Stimulated activated naive CD8-positive, alpha-beta T cell treated with anti-CD3 and anti-CD28 coated beads, Interleukin-15, Interleukin-2, amounts not matched to agents 100 U/mL and 50 U/mL, for 24 hours (primary cell): Measurements from ENCODE around the gene CAMKK2.
"Not testable (repeated sequence)": the region's sequence is repeated elsewhere in the genome, so short reads cannot be mapped to it uniquely, and the experiment has no call there.

Experiments used
- ATAC-seq: fragments of 150-1000 bp; cut with Tn5 transposase; one replicate; pipeline ENCODE4 v1.10.0; 2021
- DNase-seq: peaks from one replicate; pipeline ENCODE4 v3.0.0; 2021

The CAMKK2 gene

DNA sequence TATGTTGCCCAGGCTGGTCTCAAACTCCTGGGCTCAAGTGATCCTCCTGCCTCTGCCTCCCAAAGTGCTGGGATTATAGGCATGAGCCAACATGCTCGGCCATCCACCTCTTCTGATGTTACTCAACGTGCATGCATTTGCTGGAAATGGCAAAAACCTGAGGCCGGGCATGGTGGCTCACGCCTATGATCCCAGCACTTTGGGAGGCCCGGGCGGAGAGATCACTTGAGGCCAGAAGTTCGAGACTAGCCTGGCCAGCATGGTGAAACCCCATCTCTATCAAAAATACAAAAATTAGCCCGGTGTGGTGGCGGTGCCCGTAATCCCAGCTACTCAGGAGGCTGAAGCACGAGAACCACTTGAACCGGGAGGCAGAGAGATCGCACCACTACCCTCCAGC lies 1.9 kb upstream of the CAMKK2 start:
- not testable (repeated sequence) for ATAC-seq, DNase-seq

DNA sequence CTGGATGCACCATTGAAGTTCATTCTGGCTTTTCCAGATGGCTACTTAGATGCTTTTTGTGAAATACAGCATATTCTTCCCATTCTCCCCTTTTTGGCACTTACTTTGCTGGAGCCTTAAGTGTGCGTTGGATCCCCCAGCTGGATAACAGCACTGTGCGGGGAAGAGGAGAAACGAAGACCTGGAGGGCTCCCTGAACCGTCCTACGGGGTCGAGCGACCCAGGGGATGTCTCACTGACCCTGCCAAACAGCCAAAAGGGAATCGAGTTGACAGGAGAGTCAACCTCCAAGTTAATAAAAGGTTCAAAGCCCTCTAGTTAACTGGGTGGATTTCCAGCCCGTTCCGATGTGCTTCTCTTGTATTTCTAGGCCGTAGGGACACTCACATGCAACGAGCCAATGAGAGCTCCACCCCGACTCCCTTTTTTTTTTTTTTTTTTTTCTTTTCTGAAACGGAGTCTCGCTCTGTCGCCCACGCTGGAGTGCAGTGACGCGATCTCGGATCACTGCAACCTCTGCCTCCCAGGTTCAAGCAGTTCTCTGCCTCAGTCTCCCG lies 1.0 kb upstream of the CAMKK2 start:
- peak; percentile 11 for ATAC-seq
- DNase-seq: peak; percentile 68

DNA sequence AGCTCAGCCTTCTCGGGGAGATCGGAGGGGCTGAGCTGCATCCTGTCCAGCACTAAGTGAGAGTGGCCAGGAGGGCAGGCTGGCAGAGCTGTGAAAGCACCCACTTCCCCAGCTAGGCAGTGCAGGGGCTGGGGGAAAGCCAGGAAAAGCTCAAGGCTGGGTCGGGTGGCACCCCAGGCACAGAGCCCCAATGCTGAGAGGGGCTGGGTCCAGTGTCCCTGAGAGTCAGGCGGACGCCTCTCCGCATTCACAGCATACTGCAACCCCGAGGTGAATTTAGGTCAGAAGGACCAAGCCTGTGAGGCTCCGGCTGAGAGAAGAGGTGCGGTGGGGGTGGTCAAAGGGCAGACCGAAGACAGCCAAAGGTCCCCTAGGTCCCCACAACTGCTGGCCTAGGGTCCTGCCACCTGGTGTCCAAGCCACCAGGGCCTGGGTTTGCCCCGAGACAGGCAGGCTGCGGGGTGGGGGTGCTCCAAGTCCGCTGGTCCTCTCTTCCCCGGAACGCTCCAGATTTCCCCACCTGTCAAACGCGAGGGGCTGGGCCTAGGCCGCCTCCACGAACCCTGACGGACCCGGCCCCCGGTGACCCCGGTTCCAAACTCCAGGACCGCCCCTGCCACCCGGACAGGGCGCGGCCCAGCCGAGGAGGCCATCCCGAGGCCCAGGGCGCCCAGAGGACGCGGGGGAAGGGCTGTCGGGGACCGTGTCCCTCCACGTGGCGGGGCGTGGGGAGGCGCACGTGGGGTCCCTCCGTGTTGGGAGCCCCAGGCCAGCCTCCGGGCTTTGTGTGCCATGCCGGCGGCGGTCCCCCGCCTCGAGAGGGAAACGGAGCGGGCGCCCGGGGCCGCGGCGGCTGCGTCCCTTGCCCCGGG lies 527 bp downstream of the CAMKK2 start:
- ATAC-seq: peak; percentile 11
- DNase-seq: no peak

DNA sequence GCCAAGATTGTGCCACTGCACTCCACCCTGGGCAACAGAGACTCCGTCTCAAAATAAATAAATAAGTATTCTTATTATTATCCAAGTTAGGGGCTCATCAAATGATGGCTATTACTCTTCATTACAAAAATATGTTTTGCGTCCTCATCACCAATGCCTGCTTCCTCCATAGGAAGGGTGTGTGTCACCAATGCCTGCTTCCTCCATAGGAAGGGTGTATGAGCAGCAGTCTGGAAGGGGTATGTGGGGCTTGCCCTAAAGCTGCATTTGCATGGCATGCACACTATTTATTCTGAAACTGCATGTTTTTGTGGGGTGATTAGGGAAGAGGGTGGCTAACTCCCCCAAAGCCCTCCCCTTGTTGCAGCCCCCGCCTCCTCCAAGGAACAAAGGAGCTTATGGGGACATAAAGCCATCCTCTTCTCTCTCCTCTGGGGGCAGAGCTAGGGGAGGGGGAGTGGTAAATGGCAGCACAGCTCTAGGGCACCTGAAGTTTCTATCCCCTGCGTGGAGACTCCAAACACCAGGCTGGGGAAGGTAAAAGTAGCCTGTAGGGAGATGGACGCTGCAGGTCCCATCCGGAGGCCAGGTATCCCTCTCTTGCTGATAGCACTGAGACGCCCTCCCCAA lies 1.3 kb downstream of the CAMKK2 start:
- peak; percentile 23 for DNase-seq

DNA sequence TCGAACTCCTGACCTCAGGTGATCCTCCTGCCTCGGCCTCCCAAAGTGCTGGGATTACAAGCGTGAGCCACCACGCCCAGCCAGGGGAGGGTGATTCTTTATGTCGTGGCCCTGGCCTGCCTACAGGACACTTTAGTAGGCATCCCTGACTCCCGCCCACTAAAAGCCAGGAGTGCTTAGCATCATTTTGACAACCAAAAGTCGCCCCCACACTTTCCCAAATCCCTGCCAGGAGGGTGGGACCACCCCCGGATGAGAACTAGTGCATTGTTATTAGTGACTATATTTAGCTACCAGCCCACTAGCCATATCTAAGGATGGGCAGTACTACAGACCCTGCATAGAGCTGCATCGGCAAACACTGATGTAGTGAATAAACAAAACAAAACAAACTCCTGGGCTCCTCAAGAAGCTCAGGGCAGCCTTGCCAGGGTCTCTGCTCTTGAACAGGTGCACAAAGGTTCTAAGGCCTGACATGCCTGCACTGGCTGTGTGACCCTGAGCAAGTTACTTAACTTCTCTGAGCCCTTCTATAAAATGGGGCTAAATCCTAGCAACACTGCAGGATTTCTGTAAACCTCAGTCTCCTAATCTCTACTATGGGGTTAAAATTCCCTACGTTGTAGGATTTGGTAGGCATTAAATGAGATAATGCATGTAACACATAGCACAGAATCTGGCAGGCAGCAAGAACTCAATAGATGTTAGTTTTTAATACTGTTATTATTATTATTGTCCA lies 2.2 kb downstream of the CAMKK2 start:
- DNase-seq (no peak), ATAC-seq (no peak)

More for the DNA sequence above, 1.3 kb downstream of the CAMKK2 start:
- no peak for ATAC-seq

DNA sequence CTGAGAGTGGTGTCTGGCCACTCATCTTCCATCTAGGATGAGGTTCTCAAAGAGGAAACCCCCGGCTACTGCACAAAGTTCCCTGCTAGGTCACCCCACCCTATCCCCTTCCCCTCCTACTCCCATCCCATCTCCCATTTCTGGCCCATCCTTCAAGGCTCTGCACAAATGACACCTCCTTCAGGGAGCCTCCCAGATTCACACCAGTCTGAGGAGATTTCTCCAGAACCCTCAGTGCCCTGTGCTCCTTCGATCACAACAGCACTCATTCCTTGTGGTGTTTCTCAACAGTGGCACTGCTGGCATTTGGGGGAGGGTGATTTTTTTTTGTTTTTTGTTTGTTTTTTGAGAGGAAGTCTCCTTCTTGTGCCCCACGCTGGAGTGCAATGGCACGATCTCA lies 2.9 kb downstream of the CAMKK2 start:
- ATAC-seq (no peak), DNase-seq (no peak)

DNA sequence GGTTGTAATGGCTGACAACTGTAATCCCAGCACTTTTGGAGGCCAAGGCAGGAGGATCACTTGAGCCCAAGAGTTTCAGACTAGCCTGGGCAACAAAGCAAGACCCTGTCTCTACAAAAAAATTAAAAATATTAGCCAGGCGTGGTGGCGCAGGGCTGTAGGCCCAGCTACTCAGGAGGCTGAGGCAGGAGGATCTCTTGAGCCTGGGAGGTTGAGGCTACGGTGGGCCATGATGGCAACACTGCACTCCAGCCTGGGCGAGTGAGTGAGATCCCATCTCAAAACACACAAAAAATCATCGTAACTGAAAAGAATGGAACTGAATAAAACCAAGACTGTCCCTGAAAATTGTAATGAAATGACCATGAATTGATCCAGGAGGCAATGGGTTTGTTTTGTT lies 6.1 kb downstream of the CAMKK2 start:
- ATAC-seq: no peak
- DNase-seq: no peak

DNA sequence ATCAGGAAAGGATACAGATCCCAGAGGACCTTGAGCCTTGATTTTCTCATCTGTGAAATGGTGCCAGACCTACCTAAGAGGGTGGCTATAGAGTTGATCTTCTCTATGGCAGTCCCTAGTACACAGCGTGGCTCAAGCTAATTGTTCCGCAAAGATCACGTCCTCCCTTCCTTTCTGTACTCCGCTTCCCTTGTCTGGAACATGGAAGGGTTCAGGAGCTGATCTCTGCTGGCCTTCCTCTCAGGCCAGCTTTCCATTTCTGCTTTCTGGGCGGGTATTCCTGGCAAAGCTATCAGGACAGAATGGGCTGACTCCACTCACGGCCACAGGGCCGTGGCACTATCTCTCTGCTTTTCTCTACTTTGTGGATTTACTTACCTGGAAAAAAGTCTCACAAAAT lies 6.5 kb downstream of the CAMKK2 start:
- ATAC-seq: no peak
- no peak for DNase-seq

DNA sequence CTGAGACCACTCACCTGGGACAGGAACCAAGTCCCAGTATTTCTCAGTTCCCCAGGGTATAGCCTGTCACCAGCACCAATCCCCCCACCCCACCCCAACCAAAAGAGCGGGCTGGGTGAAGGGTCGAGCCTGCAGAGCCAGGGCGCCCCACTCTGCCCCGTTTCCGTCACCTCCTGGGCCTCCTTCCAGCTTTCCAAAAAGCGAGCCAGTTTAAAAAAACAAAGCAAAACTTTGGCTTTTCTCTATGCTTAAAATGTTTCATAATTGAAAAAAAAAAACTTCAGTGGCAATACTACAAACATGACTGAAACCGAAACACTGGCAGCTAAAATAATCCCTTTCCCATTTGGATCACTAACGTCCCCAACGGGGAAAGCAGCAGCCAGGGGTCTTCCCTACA lies 7.5 kb downstream of the CAMKK2 start:
- ATAC-seq (no peak), DNase-seq (no peak)

DNA sequence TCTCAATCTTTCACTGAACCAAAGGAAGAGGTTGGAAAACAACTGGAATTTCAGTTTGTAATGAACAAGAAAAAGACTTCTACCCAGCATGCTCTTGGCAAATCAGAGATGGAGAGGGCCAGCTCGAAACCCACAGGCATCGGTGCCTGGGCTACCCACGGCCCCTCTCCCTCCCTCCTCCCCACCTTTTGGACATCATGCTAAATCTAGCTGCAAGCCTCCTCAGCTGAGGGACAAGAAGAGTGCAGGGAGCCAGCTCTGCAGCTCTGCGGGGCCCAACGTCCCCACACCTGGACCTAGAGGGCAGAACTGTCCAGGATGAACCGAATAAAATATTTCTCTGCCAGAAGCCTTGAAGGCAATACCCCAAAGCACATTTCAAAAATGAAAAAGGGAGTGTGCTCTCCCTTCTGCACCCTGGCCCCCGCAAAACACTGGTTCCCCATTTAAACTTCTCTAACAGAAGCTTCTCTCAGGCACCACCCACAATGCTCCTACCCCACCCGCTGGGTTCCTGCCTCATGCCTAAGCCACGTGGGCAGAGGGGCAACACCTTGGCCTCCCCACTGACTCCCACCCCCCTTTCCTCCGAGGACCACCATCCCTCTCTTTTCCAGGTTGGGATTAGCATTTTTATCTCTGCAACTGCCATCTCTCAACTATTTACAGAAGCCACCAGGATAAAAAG lies 8.2 kb downstream of the CAMKK2 start:
- ATAC-seq (no peak), DNase-seq (no peak)

DNA sequence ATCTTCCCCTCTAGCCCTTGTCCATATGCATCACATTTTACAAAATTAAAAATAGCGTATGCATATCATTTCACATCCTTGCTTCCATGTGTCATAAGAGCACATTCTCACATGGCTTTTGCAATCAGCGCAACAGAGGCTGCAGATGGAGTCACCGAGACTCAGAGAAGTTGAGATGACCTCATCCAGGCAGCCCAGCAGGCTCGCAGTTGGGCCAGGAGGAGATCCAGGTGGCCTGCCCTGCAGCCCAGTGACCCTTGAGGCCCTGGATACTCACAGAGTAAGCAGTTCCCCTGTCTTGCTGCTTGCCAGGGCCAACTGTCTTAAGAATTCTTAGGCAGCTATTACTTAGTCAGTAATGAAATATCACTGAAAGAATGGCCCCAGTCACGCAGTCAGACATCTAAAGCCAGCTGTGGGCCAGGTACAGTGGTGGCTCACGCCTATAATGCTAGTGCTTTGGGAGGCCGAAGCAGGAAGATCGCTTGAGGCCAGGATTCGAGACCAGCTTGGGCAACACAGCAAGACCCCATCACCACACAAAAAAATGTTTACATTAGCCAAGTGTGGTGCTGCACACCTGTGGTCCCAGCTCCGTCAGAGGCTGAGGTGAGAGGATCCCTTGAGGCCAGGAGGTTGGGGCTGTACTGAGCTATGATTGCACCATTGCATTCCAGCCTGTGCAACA lies 9.1 kb downstream of the CAMKK2 start:
- DNase-seq (no peak), ATAC-seq (no peak)

DNA sequence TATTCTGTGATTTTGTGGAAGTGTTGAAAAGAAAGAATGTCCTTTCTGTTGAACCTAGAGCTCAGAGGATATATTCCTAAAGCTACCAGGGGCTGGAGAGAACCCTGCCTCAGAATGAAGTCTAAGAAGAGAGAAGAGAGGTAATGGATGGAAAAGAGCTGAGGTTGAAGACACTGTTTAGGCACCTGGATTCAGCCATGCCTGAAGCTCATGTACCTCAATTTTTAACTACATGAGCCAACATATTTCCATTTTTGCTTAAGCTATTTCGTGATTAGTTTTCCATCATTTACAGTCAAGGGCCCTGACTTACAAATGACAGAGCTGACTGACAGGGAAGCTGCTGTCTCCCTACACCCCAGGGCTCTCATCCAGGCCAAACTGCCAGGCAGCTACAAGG lies 10.7 kb downstream of the CAMKK2 start:
- no peak for DNase-seq
- ATAC-seq: no peak

DNA sequence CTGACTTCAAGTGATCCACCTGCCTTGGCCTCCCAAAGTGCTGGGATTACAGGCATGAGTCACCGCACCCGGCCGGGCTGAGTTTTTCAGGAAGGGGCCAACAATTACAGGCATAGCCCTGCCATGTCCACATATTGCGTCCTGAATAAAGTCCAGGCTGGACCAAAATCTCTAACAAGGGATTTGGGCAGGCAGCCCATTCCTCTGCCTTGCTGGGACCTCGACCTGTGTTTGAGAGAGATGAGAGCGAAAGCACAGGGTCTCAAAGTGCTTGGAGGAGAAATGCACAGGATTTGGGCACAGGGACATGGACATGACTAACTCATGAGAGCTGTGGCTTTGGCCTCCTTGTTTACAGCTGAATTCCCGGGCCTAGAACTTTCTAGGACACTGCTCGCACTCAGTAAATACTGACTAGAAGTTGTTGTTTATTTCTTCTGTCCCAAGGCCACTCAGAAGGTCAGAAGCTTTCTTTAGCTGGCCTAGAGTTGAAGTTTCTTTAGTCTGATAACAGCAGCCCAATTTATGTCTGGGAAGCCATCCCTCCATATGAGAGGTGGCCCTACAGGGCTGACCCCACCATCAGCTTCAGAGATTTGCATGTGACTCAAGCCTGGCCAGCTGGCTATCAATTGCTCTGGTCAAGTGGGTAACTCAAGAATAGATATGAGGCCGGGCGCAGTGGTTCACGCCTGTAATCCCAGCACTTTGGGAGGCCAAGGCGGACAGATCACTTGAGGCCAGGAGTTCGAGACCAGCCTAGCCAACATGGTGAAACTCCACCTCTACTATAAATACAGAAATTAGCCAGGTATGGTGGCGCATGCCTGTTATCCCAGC lies 11.7 kb downstream of the CAMKK2 start:
- no peak for DNase-seq
- no peak for ATAC-seq

DNA sequence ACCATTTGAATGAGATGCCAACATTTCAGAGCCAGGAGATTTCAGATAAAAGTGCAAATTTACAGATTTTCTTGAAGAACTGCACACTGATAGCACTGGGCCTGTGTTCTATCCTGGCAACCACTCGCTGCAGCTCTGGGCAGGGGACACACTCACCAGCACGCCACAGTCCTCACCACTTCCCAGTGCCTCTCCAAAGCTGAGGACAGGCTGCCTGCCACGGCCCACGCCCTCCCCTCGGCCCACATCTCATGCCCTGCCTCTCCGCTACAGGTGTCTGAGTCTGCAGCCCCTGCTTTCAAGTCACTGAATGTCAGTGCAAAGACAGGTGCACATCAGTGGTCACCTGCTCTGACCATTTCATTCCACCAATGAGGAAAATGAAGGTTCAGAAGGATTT lies 12.7 kb downstream of the CAMKK2 start:
- ATAC-seq (no peak), DNase-seq (no peak)

DNA sequence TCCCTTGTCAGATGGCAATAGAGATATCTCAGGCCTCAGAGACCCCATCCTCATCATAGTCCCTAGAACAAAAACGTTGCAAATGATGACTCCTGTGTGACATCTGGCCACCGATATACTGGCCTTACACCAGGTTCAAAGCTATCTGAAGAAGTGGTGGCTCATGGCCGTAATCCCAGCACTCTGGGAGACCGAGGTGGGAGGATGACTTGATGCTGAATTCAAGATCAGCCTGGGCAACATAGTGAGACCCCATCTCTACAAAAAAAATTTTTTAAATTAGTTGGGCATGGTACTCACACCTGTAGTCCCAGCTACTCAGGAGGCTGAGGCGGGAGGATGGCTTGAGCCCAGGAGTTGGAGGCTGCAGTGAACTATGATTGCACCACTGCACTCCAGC lies 13.1 kb downstream of the CAMKK2 start:
- DNase-seq (no peak), ATAC-seq (no peak)

DNA sequence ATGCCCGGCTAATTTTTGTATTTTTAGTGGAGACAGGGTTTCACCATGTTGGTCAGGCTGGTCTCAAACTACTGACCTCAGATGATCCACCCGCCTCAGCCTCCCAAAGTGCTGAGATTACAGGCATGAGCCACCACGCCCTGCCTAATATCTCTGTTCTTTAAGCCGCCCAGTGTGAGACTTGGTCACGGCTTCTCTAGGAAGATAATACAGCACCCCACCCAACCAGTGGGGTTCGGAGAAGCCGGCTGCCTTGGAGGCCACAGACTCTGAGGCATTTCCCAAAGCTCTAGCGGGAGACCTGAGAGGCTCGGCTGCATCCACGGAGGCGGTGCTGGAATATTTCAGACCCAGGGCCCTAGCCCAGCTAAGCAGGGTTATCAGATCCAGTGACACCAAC lies 13.6 kb downstream of the CAMKK2 start:
- DNase-seq, ATAC-seq: not testable (repeated sequence)

DNA sequence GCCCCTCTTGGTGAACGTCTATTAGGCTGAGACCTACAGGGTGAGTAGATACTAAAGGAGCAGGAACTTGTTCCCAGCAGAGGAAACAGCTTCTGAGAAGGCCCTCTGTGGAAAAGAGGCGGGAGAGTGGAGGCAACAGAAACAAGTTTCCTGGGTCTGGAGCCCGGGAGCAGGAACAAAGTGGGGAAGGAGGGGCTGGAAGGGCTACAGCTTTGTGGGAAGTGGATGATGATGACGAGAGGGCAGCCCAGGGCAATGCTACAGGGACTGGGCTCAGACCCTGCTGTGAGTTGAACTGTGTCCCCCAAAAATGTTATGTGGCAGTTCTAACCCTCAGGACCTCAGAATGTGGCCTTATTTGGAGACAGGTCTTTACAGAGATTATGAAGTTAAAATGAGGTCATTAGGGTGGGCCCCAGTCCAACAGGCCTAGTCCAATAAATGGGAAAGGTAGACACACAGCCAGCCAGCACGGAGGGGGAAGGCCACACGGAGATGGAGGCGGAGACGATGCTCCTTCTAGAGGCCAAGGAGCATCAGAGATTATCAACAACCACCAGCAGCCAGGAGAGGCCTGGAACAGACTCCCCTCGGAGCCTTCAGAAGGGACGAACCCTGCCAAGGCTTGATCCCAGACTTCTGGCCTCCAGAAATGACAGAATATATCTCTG lies 14.3 kb downstream of the CAMKK2 start:
- DNase-seq: no peak
- no peak for ATAC-seq

DNA sequence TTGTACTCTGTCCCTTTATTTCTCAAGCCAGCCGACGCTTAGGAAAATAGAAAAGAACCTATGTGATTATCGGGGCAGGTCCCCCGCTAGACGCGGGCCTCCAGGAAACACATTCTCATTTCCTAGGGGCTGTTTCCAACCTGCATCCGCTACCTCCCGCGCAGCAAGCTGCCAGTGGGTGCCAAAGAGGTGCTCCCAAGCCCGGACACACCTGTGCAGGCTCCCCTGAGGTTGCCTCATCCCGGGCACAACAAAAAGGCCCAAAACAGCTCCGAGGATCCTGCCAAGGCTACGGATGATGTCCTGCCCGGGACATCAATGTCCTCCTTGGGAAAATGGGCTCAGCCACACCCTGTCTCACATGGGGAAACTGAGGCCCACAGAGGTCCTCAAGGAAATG lies 15.4 kb downstream of the CAMKK2 start:
- ATAC-seq, DNase-seq: not testable (repeated sequence)

DNA sequence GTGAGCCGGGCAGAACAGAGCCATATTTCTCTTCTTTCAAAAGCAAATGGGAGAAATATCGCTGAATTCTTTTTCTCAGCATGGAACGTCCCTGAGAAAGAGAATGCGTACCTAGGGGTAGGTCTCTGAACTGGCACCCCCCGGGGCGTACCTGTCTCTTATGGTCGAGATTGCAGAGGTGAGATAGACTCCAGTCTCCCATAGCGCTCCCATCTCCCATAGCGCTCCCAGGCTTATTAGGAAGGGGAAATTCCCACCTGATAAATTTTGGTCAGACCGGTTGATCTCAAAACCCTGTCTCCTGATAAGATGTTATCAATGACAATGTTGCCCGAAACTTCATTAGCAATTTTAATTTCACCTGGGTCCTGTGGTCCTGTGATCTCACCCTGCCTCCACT lies 16.0 kb downstream of the CAMKK2 start:
- ATAC-seq, DNase-seq: not testable (repeated sequence)

DNA sequence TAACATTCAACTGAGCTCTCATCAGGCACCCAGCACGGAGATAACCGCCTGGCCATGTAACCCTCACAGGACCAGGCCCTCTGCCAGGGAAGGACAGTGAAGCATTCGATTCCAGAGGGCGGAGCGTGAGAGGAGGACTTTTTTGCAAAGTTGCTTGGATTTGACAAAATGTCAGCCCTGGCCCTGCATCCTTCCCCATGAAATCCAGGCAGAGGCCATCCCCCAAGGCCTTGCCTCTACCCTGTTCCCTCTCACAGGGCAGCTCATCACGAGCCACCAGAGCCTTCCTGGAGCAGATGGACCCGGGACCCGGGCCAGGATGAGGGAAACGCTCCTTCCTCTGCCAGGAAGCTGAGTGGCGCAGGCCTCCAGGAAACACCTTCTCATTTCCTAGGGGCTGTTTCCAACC lies 17.0 kb downstream of the CAMKK2 start:
- no peak for DNase-seq
- ATAC-seq: no peak
